Kidney capillary endothelial cell (primary cell): ENCODE measurements around the gene MED10.
"Not testable (repeated sequence)": the region's sequence is repeated elsewhere in the genome, so short reads cannot be mapped to it uniquely, and the experiment has no call there.

Experiments used
- DNase-seq: peaks from one replicate; pipeline ENCODE4 v3.0.0-alpha.2; 2018; ENCODE audit warnings: low spot score

The MED10 gene

DNA sequence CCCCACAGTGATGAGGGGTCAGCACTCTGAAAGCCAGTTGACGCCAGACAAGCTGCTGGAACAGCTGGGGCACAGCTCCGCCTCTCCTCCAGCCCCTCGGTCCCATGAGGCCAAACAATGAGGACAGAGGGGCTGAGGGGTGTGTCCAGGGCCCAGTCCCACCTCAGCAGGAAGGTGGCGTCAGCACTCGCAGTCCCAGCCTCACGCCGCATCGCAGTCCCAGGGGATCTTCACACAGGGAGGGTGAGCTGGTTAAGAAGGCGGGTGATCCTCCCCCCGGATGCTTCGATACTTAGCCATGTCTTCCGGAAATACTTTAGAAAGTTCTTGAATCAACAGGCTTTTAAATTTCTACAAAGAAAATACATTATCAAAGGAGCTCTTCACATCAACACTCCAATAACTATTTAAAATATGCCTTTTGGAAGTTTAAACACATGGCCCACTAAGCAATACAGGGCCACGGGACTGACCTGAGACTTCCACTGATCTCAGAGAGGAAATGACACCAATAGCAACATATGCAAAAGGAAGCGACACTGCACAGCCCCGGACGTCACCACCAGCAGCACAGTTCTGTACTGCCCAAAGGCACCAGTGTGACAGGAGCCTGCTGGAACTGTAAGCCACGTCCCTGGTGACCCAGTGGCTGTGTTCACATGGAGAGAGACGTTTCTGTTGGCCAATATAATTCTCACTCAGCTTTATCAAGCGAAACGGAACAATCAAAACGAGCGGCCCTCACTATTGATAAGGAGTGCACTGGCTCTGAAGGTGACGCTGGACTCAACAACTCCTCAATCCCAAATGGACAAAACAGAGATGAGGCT is 5.9 kb downstream of the MED10 start:
- peak; percentile 77 for DNase-seq

DNA sequence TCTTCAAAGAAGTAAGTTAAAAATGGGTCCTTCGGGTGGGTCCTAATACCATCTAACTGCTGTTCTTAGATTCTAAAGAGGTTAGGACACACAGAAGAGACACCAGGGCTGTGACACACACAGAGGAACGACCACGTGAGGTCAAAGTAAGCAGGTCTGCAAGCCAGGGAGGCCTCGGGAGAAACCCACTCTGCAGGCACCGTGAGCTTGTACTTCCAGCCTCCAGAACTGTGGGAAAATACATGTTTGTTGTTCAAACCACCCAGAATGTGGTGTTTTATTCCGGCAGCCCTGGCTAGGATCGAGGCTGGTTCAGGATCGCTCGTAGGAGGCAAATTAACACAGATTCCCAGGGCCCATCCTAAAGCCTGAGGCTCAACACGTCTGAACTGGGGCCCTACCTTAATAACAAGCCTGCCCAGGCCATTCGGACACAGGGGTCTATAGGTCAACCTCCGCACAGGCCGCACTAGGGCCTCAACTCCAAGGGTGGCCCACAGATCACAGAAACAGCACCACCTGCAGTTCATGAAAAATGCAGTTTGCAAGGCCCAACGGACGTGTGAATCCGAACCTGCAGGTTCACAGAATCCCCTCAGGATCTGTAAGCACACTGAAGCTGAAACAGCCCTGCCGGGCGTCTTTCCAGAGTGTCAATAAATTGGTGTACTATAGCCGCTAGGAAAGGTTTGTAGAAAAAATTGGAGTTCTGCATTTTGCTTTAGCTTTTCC is 7.1 kb downstream of the MED10 start:
- no peak for DNase-seq

- no peak for DNase-seq
Observed at GRCh38 chr5:6370580-6370979, 7.8 kb downstream of the MED10 start.

DNA sequence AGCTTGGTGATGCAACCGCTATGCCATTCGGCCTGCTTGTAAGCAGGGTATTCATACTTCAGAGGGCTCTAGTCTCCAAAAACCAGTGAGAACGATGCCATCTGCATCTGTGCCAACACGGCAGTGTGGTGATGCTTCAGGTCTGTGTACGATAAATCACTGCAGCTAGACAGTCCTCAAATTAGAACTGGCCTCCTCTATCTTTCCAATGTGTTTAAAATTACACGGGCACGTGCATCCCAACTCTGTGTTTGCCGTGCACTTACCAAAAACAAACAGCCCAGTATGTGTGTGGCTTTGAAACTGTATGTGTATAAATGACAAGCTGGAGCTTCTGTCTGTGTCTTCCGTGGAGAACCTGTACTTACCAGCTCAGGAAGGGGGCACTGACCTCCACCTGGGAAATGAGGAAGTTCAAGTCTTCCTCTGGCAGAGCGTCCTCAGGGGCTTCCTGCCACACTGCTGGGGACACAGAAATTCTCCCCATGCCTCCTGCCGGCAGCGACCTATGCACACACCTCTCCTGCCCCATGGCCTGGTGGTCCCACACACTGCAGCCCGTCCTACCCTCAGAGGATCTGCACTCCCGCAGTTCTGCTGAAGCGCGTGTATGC is 12.3 kb downstream of the MED10 start:
- no peak for DNase-seq

- DNase-seq, result peak; percentile 36
Observed at GRCh38 chr5:6365142-6365976, 13.0 kb downstream of the MED10 start.

- DNase-seq, result not testable (repeated sequence)
Observed at GRCh38 chr5:6363454-6364011, 14.8 kb downstream of the MED10 start.

DNA sequence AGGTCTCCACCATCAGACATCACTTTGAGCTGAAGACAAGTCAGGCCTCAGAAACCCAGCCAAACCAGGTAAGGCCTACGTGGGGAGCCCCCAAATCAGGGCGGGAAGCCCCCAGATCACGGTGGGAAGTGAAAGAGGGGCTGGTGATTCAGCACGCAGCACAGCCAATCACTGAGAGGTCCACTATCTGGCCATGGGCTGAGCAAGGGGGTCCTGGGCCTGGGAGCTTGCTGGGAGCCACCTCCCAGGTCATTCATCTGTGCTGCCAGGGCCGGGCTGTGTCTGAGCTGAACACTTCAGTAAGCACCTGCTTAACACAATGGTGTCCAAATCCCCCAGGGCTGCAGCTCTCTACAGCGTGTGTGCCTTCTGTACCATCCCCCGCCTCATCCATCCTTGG is 15.5 kb downstream of the MED10 start:
- DNase-seq, result no peak

DNA sequence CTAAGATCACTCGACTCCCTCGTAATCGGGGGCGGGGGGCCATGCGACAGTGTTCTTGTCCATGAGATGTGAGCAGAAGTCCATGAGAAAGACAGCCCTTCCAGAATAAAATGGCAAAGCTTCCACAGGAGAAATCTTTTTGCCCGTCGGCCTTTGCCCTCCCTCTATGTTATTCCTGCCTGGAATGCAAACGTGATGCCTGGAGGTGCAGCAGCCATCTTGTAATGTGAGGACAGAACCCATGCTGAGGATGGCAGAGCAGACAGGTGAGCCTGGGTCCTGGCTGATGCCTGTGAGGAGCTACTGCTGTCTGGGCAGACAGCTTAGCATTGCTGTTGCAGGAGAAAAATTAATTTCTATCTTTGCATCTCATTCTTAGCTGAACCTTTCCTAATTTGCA is 17.2 kb downstream of the MED10 start:
- no peak for DNase-seq

DNA sequence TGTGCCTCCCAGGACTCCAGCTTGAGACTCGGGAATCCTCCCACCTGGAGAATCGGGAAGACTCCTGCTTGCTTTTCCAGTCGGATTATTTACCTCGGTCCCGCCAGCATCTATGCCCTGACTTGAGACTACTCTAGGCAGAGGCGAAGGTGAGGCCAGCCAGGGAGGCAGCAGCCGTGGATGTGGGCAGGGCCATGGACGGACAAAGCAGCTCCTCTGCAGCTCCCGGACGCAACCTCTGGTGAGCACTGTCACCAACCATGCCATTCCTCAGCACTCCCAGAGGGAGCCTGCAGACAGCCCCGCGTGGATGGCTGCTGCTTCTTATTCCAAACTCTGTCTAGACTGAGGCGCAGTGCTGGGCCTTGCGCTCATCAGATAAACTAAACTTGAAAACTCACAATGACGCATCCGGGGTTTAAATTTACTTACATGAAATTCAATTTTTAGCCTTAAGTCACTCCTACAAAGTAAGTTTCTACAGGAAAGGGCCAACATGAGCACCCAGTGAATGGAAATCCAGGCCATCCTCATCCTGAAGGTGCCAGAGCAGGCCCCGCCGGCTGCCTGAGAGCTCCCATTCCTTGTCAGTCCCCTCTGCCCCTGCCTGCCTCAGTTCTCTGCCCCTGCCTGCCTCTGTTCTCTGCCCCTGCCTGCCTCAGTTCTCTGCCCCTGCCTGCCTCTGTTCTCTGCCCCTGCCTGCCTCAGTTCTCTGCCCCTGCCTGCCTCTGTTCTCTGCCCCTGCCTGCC is 17.8 kb downstream of the MED10 start:
- no peak for DNase-seq

- DNase-seq, result no peak
Observed at GRCh38 chr5:6359555-6360322, 18.6 kb downstream of the MED10 start.

- no peak for DNase-seq
Observed at GRCh38 chr5:6358434-6358820, 19.9 kb downstream of the MED10 start.

DNA sequence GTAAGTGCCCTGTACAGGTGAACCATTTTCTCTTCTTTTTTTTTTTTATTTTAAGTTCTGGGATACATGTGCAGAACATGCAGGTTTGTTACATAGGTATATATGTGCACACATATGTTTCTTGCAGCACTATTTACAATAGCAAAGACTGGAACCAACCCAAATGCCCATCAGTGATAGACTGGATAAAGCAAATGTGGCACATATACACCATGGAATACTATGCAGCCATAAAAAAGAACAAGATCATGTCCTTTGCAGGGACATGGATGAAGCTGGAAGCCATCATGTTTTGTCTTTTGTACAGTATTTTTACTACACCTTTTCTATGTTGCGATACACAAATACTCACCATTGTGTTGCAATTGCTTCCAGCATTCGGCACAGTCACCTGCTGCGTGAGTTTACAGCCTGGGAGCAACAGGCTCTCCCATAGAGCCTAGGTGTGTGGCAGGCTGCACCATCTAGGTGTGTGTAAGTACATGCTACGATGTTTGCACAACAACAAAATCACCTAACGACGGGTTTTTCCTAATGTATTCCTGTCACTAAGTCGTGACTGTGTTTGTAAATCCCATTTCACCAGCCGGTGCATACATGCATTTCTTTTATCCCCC is 20.4 kb downstream of the MED10 start:
- DNase-seq, result not testable (repeated sequence)

- no peak for DNase-seq
Observed at GRCh38 chr5:6356578-6357164, 21.7 kb downstream of the MED10 start.

DNA sequence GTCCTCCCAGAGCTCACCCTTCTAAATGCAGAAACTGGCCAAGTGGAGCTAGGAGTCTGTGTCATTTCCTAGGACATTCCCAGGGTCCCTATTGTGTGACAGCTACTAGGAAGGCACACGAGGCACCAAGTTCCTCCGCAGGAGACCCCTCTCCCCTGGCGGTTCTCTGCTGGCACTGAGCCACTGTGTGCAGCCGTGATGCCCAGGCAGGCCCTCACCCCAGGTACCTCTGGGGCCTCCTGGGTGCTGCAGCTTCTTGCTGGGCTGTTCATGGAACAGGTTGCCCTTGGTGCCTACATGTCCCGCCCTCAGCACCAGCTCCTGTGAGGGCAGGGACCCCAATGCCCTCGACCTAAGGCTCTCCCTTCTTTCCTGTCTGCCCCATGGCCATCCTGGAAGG is 23.1 kb downstream of the MED10 start:
- no peak for DNase-seq

DNA sequence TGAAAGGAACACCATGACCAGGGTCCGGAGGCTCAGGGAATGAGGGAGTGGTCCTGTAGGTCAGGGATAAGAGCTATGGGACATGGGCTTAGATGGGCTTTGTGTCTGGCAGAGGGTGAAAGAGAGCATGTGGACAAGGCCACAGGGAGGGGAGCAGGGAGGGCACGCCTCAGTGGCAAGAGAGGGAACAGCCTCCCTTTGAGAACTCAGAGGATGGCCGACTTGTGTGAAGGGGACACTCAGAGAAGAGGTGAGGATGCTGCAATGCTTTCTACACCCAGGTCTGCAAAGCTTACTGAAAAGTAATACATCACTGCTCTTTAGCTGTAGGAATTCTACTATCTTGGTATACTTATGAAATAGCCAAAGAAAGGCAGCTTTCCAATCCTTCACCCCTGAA is 23.5 kb downstream of the MED10 start:
- no peak for DNase-seq

- no peak for DNase-seq
Observed at GRCh38 chr5:6353602-6354302, 24.6 kb downstream of the MED10 start.

DNA sequence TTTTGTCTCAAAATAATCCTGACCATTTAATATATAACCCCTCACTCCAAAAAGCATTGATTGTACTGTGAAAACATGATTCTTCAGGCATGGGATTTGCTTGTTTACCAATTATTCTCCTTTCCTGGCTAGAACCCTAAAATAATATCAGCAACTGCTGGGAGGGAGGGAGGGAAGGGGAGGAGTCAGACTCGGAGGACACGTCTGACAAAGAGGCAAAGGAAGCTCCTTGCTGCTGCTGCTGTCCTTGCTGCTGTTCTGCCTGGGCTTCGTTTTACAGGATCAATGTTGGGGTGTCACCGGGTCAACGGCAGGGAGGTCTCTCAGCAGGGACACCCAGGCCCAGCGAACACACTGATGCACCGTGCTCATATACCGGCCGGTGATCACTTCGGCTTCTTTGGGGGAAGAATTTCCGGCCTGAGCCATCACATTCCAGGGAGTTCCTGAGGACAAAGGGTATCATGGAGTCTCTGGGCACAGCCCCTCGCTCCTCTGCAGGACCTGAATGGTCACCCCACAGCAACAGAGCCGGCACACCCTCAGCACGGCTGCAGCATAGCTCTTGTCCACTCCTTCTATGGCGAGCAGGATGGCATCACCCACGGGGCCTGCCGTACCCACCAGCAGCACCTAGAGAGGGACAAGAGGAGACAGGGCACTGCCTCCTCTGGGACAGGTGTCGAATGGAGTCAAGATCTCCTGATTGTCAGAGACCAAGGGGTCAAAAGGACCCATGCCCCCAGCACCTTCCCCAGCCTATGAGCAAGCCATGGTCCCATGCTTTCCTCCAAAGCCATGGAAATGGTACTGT is 27.9 kb downstream of the MED10 start:
- no peak for DNase-seq

DNA sequence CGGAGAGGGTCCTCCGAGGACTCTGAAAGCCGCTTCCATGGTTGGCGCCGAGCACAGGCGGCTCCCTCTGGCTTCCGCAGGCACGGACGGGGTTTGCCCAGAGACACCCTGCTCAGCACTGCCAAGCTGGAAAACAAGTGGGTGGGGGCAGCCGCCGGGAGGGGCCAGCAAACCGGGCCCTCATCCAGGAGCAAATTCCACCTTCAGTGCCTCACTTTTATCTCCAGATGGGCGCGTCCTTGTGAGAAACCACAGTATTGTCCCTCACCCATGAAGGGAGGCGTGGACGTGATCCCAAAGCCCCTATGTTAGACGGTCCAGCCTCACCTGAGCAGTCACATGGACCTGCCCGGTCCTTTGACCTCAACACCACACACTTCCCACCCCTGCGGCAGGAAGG is 29.0 kb downstream of the MED10 start:
- no peak for DNase-seq
